ENCODE data around the gene CERT1.
"Not testable (repeated sequence)": the region's sequence is repeated elsewhere in the genome, so short reads cannot be mapped to it uniquely, and the experiment has no call there.

The CERT1 gene

DNA sequence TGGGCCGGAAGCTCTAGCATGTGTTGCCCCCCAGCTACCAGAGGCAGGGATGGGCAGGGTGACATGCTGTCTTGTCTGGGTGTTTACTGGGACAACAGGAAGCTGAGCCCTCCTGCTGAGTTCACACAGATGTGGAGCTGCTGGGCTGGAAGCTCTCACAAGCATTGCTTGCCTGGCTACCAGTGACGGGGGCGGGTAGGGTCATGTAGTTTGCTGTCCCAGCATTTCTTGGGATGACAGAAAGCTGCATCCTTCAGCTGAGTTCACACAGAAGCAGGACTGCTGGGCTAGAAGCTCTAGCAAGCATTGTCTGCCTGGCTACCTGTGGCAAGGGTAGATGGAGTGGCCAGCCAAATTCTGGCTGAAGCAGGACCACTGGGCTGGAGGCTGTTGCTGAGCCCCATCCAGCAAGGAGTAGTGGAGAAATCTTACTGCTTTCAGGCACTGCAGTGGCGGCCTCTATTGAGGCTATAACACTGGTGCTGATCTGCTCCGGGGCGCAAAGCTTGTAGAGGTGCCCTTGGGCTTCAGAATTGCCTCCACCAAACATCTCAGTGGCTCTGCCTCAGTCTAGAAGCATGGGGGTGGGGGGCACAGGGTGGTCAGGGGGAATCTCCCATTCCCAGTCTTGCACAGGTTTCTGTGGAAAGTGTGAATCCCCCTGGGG is 25.4 kb upstream of the CERT1 start:
- H3K9me3 Mint-ChIP-seq, result peaks cover 43% of the 10 kb centered on the region
- TF ChIP-seq, protein P1, sequence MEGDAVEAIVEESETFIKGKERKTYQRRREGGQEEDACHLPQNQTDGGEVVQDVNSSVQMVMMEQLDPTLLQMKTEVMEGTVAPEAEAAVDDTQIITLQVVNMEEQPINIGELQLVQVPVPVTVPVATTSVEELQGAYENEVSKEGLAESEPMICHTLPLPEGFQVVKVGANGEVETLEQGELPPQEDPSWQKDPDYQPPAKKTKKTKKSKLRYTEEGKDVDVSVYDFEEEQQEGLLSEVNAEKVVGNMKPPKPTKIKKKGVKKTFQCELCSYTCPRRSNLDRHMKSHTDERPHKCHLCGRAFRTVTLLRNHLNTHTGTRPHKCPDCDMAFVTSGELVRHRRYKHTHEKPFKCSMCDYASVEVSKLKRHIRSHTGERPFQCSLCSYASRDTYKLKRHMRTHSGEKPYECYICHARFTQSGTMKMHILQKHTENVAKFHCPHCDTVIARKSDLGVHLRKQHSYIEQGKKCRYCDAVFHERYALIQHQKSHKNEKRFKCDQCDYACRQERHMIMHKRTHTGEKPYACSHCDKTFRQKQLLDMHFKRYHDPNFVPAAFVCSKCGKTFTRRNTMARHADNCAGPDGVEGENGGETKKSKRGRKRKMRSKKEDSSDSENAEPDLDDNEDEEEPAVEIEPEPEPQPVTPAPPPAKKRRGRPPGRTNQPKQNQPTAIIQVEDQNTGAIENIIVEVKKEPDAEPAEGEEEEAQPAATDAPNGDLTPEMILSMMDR (IDR thresholded peaks at IDR 0.05), result no peak
- H3K4me1 Mint-ChIP-seq, result peaks cover 16% of the 10 kb centered on the region
- DNase-seq, result peak; percentile 2
- no peak overlapping the region for H3K4me3 Mint-ChIP-seq
- H3K36me3 Mint-ChIP-seq (ENCODE audit: low read depth), result peaks cover 43% of the 10 kb centered on the region
- no peaks in the 10 kb centered on the region for H3K27me3 Mint-ChIP-seq (ENCODE audit: low read depth, poor library complexity)
- H3K27ac Mint-ChIP-seq, result peak overlapping the region; percentile 80

DNA sequence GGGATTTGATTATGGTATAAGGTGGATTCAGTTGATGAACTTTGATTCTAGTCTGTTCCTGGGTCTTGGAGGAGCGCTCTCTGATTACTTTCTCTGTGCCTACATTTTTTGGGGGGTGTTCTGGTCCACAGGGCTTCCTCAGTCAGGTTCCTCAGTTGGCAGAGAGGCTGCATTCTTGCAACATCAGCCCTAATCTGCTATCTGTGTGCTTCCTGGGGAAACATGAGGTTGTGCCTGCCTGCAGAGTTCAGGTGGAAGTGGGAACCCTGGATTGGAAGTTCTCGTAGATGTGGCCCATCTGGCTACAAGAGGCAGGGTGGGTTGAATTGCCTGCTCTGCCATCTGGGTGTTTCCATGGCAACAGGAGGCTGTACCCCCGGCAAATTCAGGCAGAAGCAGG is 24.7 kb upstream of the CERT1 start:
- Mint-ChIP-seq H3K36me3 (ENCODE audit: low read depth) (peaks cover 46% of the 10 kb centered on the region), H3K27ac (peak overlapping the region; percentile 75), H3K4me1 (peaks cover 16% of the 10 kb centered on the region), H3K9me3 (peaks cover 46% of the 10 kb centered on the region), H3K4me3 (no peak overlapping the region), H3K27me3 (ENCODE audit: low read depth, poor library complexity) (no peaks in the 10 kb centered on the region)
- TF ChIP-seq, protein P1 (IDR thresholded peaks at IDR 0.05), result no peak
- DNase-seq, result no peak

GRCh38 chr5:75534734-75535133 is 23.3 kb upstream of the CERT1 start:
- DNase-seq, result no peak
- Mint-ChIP-seq H3K36me3 (ENCODE audit: low read depth) (peaks cover 46% of the 10 kb centered on the region), H3K27ac (no peak overlapping the region), H3K4me3 (no peak overlapping the region), H3K27me3 (ENCODE audit: low read depth, poor library complexity) (no peaks in the 10 kb centered on the region), H3K9me3 (peaks cover 46% of the 10 kb centered on the region), H3K4me1 (peaks cover 16% of the 10 kb centered on the region)
- TF ChIP-seq, protein P1 (IDR thresholded peaks at IDR 0.05), result no peak

DNA sequence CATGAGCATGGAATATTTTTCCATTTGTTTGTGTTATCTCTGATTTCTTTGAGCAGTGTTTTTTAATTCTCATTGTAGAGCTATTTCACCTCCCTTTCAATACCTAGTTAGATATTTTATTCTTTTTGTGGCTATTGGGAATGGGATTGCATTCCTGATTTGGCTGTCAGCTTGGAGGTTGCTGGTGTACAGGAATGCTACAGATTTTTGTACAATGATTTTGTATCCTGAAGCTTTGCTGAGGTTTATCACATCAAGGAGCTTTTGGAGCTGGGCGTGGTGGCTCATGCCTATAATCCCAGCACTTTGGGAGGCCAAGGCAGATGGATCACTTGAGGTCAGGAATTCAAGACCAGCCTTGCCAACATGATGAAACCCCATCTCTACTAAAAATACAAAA is 22.3 kb upstream of the CERT1 start:
- H3K4me1 Mint-ChIP-seq, result peaks cover 22% of the 10 kb centered on the region
- peaks cover 50% of the 10 kb centered on the region for H3K9me3 Mint-ChIP-seq
- H3K27me3 Mint-ChIP-seq (ENCODE audit: low read depth, poor library complexity); H3K4me3 Mint-ChIP-seq; H3K27ac Mint-ChIP-seq; DNase-seq: not testable (repeated sequence)
- H3K36me3 Mint-ChIP-seq (ENCODE audit: low read depth), result peaks cover 51% of the 10 kb centered on the region

GRCh38 chr5:75532190-75532589 is 20.8 kb upstream of the CERT1 start:
- H3K9me3 Mint-ChIP-seq, result peaks cover 53% of the 10 kb centered on the region
- no peak for DNase-seq
- H3K27ac Mint-ChIP-seq, result no peak overlapping the region
- H3K27me3 Mint-ChIP-seq (ENCODE audit: low read depth, poor library complexity), result no peaks in the 10 kb centered on the region
- H3K4me1 Mint-ChIP-seq, result peaks cover 19% of the 10 kb centered on the region
- peaks cover 58% of the 10 kb centered on the region for H3K36me3 Mint-ChIP-seq (ENCODE audit: low read depth)
- TF ChIP-seq, protein P1 (IDR thresholded peaks at IDR 0.05), result no peak
- H3K4me3 Mint-ChIP-seq, result no peak overlapping the region

GRCh38 chr5:75529185-75529584 is 17.8 kb upstream of the CERT1 start:
- Mint-ChIP-seq H3K4me3 (no peak overlapping the region), H3K36me3 (ENCODE audit: low read depth) (peaks cover 41% of the 10 kb centered on the region), H3K4me1 (peaks cover 6% of the 10 kb centered on the region), H3K9me3 (peaks cover 32% of the 10 kb centered on the region), H3K27ac (peak overlapping the region; percentile 26), H3K27me3 (ENCODE audit: low read depth, poor library complexity) (no peaks in the 10 kb centered on the region)
- no peak for DNase-seq
- TF ChIP-seq, protein P1 (IDR thresholded peaks at IDR 0.05), result no peak

Data from nephron progenitor cell (in vitro differentiated cells).